ENCODE measurements around the gene NLRC5. TPM values are rescaled to one million over a fixed set of nuclear protein-coding genes. Genes with fewer than 3 reads are reported as not detected.

The NLRC5 gene
- total RNA-seq, 6 donors from 2014 or later: 29.2 to 361 (median 52.7) TPM

- DNase-seq: peak; percentile 33 to 53
- ATAC-seq (ENCODE audit: low FRiP score in 2 of 2): peak in 1 of 2 donors; percentile 54
- H3K27ac ChIP-seq: peak overlapping the region in 3 of 4 donors; percentile 19 to 66 (median 39)
- no peaks in the 10 kb centered on the region for H3K27me3 ChIP-seq
- peaks cover 8 to 69% (median 48%) of the 10 kb centered on the region in 4 donors for H3K36me3 ChIP-seq
- TF ChIP-seq POLR2A (IDR thresholded peaks at IDR 0.05) (no peak), EP300 (IDR thresholded peaks at IDR 0.05) (no peak)
- H3K4me3 ChIP-seq: no peak overlapping the region
- no peaks in the 10 kb centered on the region for H3K9me3 ChIP-seq
- 55 to 69% methylated on average over 8 to 22 of the region's 25 CpGs for WGBS, 2 donors
- H3K4me1 ChIP-seq: peaks cover 3 to 29% (median 8%) of the 10 kb centered on the region in 4 donors
These were observed 126.3 kb downstream of the NLRC5 start for GRCh38 chr16:57115514-57116182.

GRCh38 chr16:57118461-57119084 lies 129.2 kb downstream of the NLRC5 start:
- WGBS, 2 donors: 96 to 100% methylated on average over 2 of the region's 2 CpGs
- no peak overlapping the region for H3K4me3 ChIP-seq
- ATAC-seq (ENCODE audit: low FRiP score in 2 of 2) (no peak), DNase-seq (no peak)
- H3K9me3 ChIP-seq: no peaks in the 10 kb centered on the region
- H3K36me3 ChIP-seq: peaks cover 8 to 88% (median 59%) of the 10 kb centered on the region in 4 donors
- no peaks in the 10 kb centered on the region for H3K27me3 ChIP-seq
- TF ChIP-seq EP300 (IDR thresholded peaks at IDR 0.05) (no peak), CTCF (IDR thresholded peaks at IDR 0.05) (no peak), POLR2A (IDR thresholded peaks at IDR 0.05) (no peak), POLR2AphosphoS5 (IDR thresholded peaks at IDR 0.05) (no peak)
- peaks cover 0 to 20% (median 10%) of the 10 kb centered on the region in 4 donors for H3K4me1 ChIP-seq
- H3K27ac ChIP-seq: no peak overlapping the region

- Histone ChIP-seq H3K27ac (peak overlapping the region in 3 of 4 donors; percentile 10 to 50 (median 49)), H3K36me3 (peaks cover 0 to 69% (median 41%) of the 10 kb centered on the region in 4 donors), H3K27me3 (no peaks in the 10 kb centered on the region), H3K9me3 (no peaks in the 10 kb centered on the region), H3K4me1 (peaks cover 0 to 17% (median 14%) of the 10 kb centered on the region in 4 donors), H3K4me3 (no peak overlapping the region)
- DNase-seq (no peak), ATAC-seq (ENCODE audit: low FRiP score in 2 of 2) (no peak)
- TF ChIP-seq POLR2A (IDR thresholded peaks at IDR 0.05): no peak
- TF ChIP-seq CTCF (IDR thresholded peaks at IDR 0.05): no peak
- no peak for TF ChIP-seq POLR2AphosphoS5 (IDR thresholded peaks at IDR 0.05)
- TF ChIP-seq EP300 (IDR thresholded peaks at IDR 0.05): no peak
- WGBS, 2 donors: 86 to 92% methylated on average over 7 of the region's 7 CpGs
These were observed 134.0 kb downstream of the NLRC5 start for GRCh38 chr16:57123216-57123973.

GRCh38 chr16:57123974-57124674 lies 134.8 kb downstream of the NLRC5 start:
- ATAC-seq (ENCODE audit: low FRiP score in 2 of 2) (peak; percentile 22 to 66), DNase-seq (peak in 1 of 2 donors; percentile 34)
- Histone ChIP-seq H3K27me3 (no peaks in the 10 kb centered on the region), H3K4me3 (no peak overlapping the region), H3K4me1 (peaks cover 0 to 22% (median 16%) of the 10 kb centered on the region in 4 donors), H3K9me3 (no peaks in the 10 kb centered on the region), H3K27ac (peak overlapping the region; percentile 8 to 50 (median 44)), H3K36me3 (peaks cover 0 to 61% (median 36%) of the 10 kb centered on the region in 4 donors)
- no peak for TF ChIP-seq EP300 (IDR thresholded peaks at IDR 0.05)
- TF ChIP-seq POLR2AphosphoS5 (IDR thresholded peaks at IDR 0.05): no peak
- no peak for TF ChIP-seq CTCF (IDR thresholded peaks at IDR 0.05)
- no peak for TF ChIP-seq POLR2A (IDR thresholded peaks at IDR 0.05)
- 68 to 75% methylated on average over 11 of the region's 11 CpGs for WGBS, 2 donors
